NK-92 (cell line): ENCODE results near the gene MAD2L2.

Experiments used
- DNase-seq: peaks from one replicate; lab custom pipeline; 2025; ENCODE audit not compliant: unreplicated experiment; lab: John Stamatoyannopoulos, UW

MAD2L2 gene

DNA sequence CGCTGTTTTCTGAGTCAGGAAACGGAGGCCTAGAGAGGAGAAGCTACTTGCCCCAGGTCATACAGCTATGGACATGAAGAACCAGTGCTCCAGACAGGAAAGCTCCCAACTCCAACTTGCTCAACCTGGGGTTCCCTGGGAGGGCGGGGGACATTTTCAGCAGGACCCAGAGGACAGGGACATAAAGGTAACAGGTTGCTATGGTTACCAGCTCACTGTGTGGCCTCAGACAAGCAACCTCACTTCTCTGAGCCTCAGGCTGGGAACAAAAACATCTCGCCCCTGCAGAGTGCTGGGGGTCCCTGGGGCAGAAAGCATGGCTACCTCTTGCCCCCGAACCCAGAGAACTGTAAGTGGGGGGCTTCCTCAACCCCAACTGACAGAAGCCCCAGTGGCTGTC is 42.8 kb downstream of the MAD2L2 start:
- no peak for DNase-seq

DNA sequence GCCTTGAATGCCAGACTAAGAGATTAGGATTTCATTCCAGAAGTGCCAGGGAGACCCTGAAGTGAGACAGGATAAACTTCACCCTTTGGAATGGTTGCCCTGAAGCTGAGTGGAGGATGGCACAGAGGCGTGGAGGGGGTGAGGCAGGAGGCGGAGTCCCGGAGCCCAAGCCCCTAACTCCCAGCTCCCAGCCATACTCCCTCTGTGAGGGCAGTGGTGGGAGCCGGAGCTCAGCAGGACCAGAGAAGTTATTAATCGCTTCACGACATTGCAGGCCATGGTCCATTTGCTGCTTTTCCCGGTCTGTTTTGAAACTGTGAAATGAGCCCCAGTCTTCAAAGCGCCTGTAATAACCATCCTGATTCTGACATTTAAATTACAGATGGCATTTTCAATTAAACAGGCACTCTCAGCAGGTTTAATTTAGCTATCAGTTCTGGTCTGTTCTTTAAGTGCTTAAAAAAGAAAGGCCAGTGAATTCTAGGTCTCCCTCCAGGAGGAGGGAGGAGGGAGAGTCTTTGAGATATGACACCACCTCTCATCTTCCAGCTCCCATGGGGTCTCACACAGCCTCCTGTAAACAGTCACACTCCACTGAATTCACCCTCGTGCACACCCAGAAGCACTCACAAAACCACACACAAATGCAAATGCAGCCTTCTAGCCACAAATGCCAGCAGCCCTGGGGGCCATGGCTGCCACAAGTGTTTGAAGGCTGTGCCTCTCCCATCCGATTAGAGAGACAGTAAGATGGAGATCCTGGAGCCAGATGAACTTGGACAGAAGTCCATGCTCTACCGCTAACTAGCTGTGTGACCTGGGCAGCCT is 46.4 kb downstream of the MAD2L2 start:
- no peak for DNase-seq

DNA sequence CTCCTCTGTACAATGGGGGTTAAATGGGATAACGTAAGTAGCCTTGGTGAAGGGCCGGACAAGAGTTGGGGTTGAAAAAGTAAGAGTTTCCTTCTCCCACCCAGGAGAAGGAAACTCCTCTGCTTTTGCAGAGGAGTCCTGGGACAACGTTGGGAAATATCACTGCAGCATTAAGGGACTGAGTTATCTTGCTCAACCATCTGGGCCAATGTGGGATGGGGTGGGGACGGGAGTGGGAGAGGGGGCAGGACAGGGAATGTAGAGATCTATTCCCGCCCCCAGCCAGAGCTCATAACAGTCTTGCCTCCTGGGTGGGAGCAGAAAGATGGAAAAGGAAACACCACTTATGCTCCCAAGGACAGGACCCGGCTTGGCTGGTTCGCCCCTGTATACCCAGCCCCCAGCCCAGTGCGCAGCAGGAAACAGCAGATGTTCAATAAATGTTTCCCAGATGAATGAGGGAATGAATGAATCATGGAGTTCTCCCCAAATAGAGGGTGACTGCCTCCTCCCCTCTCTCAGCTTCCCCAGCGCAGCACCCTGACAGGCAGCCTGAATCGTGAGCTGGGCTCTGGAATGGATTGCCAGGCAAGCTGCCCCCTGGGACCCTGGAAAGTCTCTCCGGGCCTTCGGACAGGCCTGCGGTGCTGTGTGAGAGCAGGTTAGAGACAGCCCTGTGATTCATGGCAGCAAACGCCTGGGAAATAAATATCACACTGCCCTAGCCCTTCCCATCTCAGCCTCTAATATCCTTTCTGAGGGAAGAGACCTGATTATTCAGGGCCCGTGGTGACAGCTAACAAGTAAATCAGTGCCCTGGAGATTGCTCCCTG is 51.5 kb downstream of the MAD2L2 start:
- DNase-seq, result no peak

DNA sequence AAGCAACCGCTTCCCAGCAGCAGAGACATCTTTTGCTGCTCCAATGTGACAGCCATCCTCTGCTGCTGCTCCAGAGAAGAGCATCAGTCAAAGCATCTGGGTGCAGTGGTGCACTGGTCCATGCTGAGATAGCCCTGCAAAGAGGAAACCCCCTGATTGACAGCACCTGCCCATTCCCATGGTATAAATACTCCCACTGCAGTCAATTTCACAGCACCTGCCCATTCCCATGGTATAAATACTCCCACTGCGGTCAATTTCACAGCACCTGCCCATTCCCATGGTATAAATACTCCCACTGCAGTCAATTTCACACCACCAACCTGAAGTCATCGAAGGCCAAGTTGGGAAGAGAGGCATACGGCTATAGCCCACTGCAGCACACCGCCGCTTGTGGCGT is 52.2 kb downstream of the MAD2L2 start:
- DNase-seq, result no peak

DNA sequence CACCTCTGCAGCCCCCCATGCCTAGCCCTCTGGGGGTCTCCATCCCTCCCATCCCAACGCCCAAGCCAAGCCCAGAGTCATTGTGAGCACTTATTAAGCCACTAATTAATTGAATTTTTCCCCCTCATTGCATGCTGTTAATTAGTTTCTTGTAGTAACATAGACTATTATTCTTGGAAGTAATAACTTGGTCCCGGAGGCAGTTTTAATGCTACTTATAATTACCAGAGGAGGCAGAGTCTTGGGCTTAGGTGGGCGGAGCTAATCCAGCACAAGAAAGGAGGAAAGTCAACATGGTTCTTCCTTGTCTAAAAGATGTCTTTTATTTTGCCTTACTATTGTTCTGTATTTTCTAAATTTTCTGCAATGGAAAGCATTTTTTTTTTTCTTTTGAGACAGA is 54.4 kb downstream of the MAD2L2 start:
- DNase-seq, result no peak
